OCI-LY7 (cell line): ENCODE data around the gene SUN2. TPM values are rescaled to one million over a fixed set of nuclear protein-coding genes. Genes with fewer than 3 reads are reported as not detected.
A peak's percentile ranks its signal among the peaks of the same experiment; 100 is the strongest.

ENCODE experiments used
- BruUV-seq: library from RNA; stranded (reverse); fragments of 400-500 nt; replicated peaks from 2 replicates; lab custom pipeline; 2021; lab: Mats Ljungman, UMichigan
- CTCF ChIA-PET: fragments of 300-600 bp; sonication (Branson Sonifier 250); formaldehyde crosslinking; loops from one replicate; lab custom pipeline; 2022; ENCODE audit warnings: antibody characterized with exemption; ENCODE audit not compliant: unreplicated experiment; lab: Charles Lee
- POLR2A ChIA-PET: fragments of 300-600 bp; sonication (Branson Sonifier 250); formaldehyde crosslinking; loops from one replicate; lab custom pipeline; 2022; ENCODE audit warnings: antibody characterized with exemption; lab: Charles Lee
- DNase-seq: peaks from one replicate; pipeline ENCODE4 v3.0.0-alpha.2; 2015; ENCODE audit warnings: low spot score
- H2AFZ ChIP-seq: fragments of 200-600 bp; sonication (generic), shearing (Covaris generic); 2 replicates; pipeline ENCODE4 v1.6.1; 2014; ENCODE audit warnings: mild to moderate bottlenecking, antibody characterized with exemption, low read length, moderate library complexity
- H3K27ac ChIP-seq: fragments of 200-600 bp; sonication (generic); 2 replicates; pipeline ENCODE4 v1.5.1; 2014; ENCODE audit warnings: mixed run types, low read depth, mild to moderate bottlenecking, moderate library complexity, low read length, inconsistent platforms; ENCODE audit not compliant: poor library complexity, severe bottlenecking
- H3K36me3 ChIP-seq: fragments of 200-600 bp; sonication (generic); 2 replicates; pipeline ENCODE4 v1.6.1; 2014; ENCODE audit warnings: mild to moderate bottlenecking, antibody characterized with exemption, low read length, moderate library complexity, mixed read lengths; ENCODE audit not compliant: insufficient read depth
- H3K4me1 ChIP-seq: fragments of 200-600 bp; sonication (generic); 2 replicates; pipeline ENCODE4 v1.5.1; 2014; ENCODE audit warnings: mild to moderate bottlenecking, low read length; ENCODE audit not compliant: insufficient read depth, poor library complexity, severe bottlenecking
- H3K4me2 ChIP-seq: fragments of 200-600 bp; sonication (generic); 2 replicates; pipeline ENCODE4 v1.6.1; 2014; ENCODE audit warnings: mild to moderate bottlenecking, low read length
- H3K4me3 ChIP-seq: fragments of 200-600 bp; sonication (generic); 2 replicates; pipeline ENCODE4 v1.5.1; 2014; ENCODE audit warnings: mild to moderate bottlenecking, low read depth, low read length; ENCODE audit not compliant: poor library complexity, severe bottlenecking
- H3K79me2 ChIP-seq: fragments of 200-600 bp; sonication (generic); 2 replicates; pipeline ENCODE4 v1.6.1; 2016; ENCODE audit warnings: low read depth, mild to moderate bottlenecking, low read length, moderate library complexity, mixed read lengths; ENCODE audit not compliant: insufficient read depth
- H3K9me2 ChIP-seq: fragments of 200-600 bp; sonication (generic); 2 replicates; pipeline ENCODE4 v1.6.1; 2016; ENCODE audit warnings: mild to moderate bottlenecking, low read length, mixed read lengths; ENCODE audit not compliant: insufficient read depth
- H3K9me3 ChIP-seq: fragments of 200-600 bp; sonication (generic); 2 replicates; pipeline ENCODE4 v1.6.1; 2014; ENCODE audit warnings: mild to moderate bottlenecking, mixed run types, low read length, mixed read lengths
- H4K20me1 ChIP-seq: fragments of 200-600 bp; sonication (generic); 2 replicates; pipeline ENCODE4 v1.6.1; 2014; ENCODE audit warnings: mild to moderate bottlenecking, antibody characterized with exemption, low read length, moderate library complexity, mixed read lengths; ENCODE audit not compliant: insufficient read depth
- CTCF ChIP-seq: fragments of 200-600 bp; sonication (generic); conservative IDR thresholded peaks from 2 replicates; pipeline ENCODE4 v1.5.1; 2014; ENCODE audit warnings: mild to moderate bottlenecking, antibody characterized with exemption, low read length, moderate library complexity, mixed read lengths
- EZH2phosphoT487 ChIP-seq: fragments of 200-600 bp; sonication (generic); IDR thresholded peaks from 2 replicates; pipeline ENCODE4 v1.6.1; 2018; ENCODE audit warnings: low read depth, borderline replicate concordance, mild to moderate bottlenecking, mixed run types, antibody characterized with exemption, low read length, moderate library complexity, mixed read lengths
- intact Hi-C: fragments of 100-400 bp; cut with micrococcal nuclease; formaldehyde crosslinking; loops from one replicate; pipeline ENCODE4 v1.10.0; 2022; ENCODE audit not compliant: unreplicated experiment
- total RNA-seq, 2 experiments: library from RNA; depleted of rRNA in 1 of 2; stranded (reverse); fragments of >200 nt in 1 of 2; shearing (Covaris generic) in 1 of 2; gene quantifications; 2 replicates each; pipeline ENCODE4 v1.2.3, GENCODE V29; 2014 to 2022

SUN2 gene
- total RNA-seq, 2 experiments from 2014 or later: 59.1 to 80.2 TPM

DNA sequence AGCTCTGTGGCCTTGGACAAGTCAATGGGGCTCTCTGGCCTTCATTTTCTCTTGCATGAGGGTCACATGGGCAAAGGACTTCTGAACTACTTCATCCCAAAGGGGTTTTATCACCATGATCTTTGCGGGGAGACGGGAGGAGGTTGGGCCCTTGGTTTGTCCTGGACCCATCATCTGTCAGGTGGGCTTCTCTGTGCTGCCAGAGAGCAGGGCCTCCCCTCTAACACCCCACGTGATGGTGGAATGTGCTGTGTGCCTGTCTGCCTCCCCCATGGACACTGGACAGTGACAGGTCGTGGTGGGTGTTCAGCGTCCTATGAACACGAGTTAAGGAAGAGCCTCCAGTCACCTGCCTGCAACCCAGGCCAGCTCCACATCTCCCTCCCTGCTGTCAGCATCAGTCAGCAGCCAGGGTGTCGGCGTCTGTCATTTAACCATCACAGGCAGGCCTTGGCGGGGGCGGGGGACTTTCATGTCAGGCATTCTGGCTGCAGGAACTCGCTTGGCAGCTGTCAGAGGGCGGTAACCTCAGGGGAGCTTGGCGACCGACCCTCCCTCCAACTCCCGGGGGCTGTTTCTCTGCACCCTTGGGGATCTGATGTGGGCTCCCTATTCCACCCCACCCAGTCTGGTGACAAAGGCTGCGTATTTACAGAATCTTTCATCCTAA is 2.6 kb upstream of the SUN2 start:
- BruUV-seq: no TSS peak
- TF ChIP-seq EZH2phosphoT487 (no peak), CTCF (no peak)
- intact Hi-C loops: loop anchor here (10.0 kb wide), 1 partner anchor 686 kb away; no protein-coding TSS in a partner anchor
- no peaks in the 10 kb centered on the region for H3K36me3 ChIP-seq
- CTCF ChIA-PET: interaction anchor here (2.3 kb wide), 1 partner anchor 11 kb away, joined by 8 read pairs; no protein-coding TSS in a partner anchor
- no peak for DNase-seq
- POLR2A ChIA-PET: interaction anchor here (0.7 kb wide), 1 partner anchor 19 kb away, joined by 5 read pairs; no protein-coding TSS in a partner anchor
- no peak overlapping the region for H3K27ac ChIP-seq
- peaks cover 6% of the 10 kb centered on the region; the same call in 1 of the 2 replicates for H3K79me2 ChIP-seq
- no peaks in the 10 kb centered on the region for H3K9me2 ChIP-seq
- 0 out of 2 replicates have a peak, but pooled peaks cover 4% of the 10 kb centered on the region for H4K20me1 ChIP-seq
- no peak overlapping the region for H3K4me3 ChIP-seq
- H2AFZ ChIP-seq: no peak overlapping the region
- peaks cover 35% of the 10 kb centered on the region for H3K4me1 ChIP-seq
- H3K4me2 ChIP-seq: peak overlapping the region; percentile 99
- no peaks in the 10 kb centered on the region for H3K9me3 ChIP-seq

DNA sequence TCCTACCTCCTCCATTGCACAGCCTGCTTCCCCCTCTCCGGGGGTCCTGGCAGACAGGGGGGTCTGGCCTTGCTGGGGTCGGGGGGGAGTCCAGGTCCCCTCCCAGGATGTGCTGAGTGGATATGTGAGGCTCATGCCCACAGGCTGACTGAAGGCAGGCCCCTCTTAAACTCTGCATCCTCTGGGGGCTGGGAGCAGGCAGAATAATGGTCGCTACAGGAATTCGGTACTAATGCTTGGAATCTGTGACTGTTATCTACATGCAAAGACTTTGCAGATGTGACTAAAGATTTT is 1.6 kb upstream of the SUN2 start:
- Histone ChIP-seq H3K4me2 (peak overlapping the region; percentile 99), H4K20me1 (0 out of 2 replicates have a peak, but pooled peaks cover 4% of the 10 kb centered on the region), H3K9me2 (no peaks in the 10 kb centered on the region), H3K4me3 (peak overlapping the region; percentile 94), H3K36me3 (peaks cover 7% of the 10 kb centered on the region), H2AFZ (no peak overlapping the region), H3K4me1 (peaks cover 38% of the 10 kb centered on the region), H3K9me3 (no peaks in the 10 kb centered on the region), H3K79me2 (peaks cover 6% of the 10 kb centered on the region; the same call in 1 of the 2 replicates), H3K27ac (no peak overlapping the region)
- intact Hi-C loops: loop anchor here (2.0 to 10.0 kb wide), 2 partner anchors 53 to 687 kb away; partner anchors contain the start of gene GTPBP1
- no peak for DNase-seq
- no TSS peak for BruUV-seq
- no peak for TF ChIP-seq EZH2phosphoT487
- no peak for TF ChIP-seq CTCF
- POLR2A ChIA-PET: no interaction called here
- CTCF ChIA-PET: no interaction called here
